Astrocyte (in vitro differentiated cells and primary cell): ENCODE results near the gene TCEAL4.

Source experiments
- EZH2 ChIP-seq: IDR thresholded peaks from 2 replicates; pipeline ENCODE4 v1.6.1; 2012; ENCODE audit warnings: mild to moderate bottlenecking, low read length, inconsistent platforms; ENCODE audit not compliant: insufficient read depth
- TF ChIP-seq, protein P1 (sequence below): IDR thresholded peaks from 2 replicates; pipeline ENCODE4 v1.5.1; 2011; ENCODE audit warnings: low read depth, mild to moderate bottlenecking, inconsistent platforms, low read length, moderate library complexity; ENCODE audit not compliant: insufficient read depth

DNA sequence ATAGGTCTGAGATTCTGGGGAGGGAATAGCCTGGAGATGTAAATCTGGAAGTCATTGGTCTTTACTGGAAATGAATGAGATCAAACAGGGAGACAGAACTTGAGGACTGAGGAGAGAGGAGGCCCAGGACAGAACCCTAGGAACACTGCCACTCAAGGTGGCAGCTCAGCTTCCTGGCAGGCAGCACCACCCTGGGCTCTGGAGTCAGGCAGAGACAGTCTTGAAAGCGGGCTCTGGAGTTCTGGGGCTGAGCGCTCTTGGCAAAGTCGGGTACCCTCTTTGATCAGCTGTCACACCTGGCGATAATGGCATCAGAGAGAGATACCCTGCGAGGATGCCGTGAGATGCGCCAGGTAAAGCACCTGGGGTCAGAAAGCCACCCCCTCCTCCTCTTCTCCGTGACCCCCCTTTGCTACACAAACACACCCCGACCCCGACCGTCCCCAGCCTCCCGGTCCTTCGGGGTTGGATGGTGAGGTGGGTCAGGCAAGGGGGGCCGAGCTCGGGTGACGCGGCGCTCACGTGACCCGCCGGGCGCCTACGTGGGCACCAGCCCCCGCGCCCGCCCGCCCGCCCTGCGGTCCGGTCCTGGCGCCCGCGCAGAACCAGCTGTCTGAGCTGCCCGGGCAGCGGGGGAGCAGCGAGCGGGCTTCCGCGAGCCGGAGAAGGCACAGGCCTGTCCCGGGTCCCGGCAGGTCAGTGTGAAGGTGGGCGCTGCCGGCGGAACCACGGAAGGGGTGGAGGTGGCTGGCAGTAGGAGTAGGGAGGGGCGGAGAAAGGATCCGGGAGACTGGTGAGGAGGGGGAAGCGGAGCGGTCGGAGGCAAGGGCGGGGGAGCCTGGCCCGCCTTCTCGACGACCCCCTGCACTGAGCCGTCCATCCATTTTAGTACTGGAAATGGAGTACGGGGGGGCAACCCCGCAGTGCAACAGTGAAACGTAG is 22.3 kb downstream of the TCEAL4 start, which contains the start of gene TCEAL3:
- no peak for TF ChIP-seq EZH2
- TF ChIP-seq, protein P1, sequence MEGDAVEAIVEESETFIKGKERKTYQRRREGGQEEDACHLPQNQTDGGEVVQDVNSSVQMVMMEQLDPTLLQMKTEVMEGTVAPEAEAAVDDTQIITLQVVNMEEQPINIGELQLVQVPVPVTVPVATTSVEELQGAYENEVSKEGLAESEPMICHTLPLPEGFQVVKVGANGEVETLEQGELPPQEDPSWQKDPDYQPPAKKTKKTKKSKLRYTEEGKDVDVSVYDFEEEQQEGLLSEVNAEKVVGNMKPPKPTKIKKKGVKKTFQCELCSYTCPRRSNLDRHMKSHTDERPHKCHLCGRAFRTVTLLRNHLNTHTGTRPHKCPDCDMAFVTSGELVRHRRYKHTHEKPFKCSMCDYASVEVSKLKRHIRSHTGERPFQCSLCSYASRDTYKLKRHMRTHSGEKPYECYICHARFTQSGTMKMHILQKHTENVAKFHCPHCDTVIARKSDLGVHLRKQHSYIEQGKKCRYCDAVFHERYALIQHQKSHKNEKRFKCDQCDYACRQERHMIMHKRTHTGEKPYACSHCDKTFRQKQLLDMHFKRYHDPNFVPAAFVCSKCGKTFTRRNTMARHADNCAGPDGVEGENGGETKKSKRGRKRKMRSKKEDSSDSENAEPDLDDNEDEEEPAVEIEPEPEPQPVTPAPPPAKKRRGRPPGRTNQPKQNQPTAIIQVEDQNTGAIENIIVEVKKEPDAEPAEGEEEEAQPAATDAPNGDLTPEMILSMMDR: no peak
